GM18519 (cell line): ENCODE measurements around the gene BTG2.
"Not testable (repeated sequence)": the region's sequence is repeated elsewhere in the genome, so short reads cannot be mapped to it uniquely, and the experiment has no call there.

ENCODE experiments used
- ATAC-seq: cut with Tn5 transposase; IDR thresholded peaks from one replicate; pipeline ENCODE4 v1.9.1; 2021; ENCODE audit warnings: mild to moderate bottlenecking, moderate library complexity; ENCODE audit not compliant: unreplicated experiment, low FRiP score

BTG2 gene

GRCh38 chr1:203291201-203292096 lies 13.9 kb upstream of the BTG2 start:
- ATAC-seq: no peak

DNA sequence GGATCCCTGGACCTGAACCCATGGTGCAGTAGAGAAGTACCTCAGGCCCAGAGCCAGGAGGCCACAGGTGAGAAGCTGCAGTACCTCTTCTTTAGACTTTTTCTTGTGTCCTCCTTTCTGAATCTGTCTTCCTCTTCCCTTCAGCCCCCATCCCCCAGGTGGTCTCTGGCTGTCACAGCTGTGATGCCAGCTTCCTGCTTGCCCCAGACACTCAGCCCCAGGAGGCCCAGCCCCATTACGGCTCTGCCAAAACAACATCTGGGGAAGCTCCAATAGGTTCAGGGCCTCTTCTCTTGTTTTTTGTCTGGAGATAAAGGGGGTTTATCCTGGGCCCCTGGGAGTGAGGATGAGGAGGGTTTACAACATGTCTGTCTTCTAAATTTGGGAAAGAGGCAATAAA lies 9.5 kb upstream of the BTG2 start:
- no peak for ATAC-seq

DNA sequence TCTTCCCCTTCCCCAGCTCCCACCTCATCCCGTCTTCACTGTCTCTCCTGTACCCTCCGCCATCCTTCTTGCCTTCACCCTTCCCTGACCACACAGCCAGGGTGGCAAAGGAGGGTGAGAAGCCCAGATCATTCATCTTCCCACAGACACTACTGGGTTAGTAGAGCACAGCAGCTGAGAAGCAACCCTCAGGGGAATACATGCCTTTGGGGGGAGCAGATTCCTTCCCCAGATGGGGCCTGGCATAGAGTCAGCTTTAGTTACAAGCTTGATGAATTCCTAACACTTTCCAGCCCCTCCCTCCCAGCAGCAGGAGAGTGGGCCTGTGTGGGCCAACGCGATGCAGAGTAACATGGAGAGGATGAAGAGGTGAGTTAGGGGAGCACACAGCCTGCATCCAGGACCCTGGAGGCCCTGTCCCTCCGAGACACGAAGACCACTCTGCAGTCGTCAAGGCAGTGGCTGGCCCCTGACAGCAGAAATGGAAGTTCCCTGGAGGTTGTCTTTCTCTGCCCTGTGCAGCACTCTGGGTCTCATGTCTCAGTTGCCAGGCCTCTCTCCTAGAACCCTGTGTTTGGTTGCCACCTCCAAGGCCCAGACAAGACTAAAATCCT lies 8.8 kb upstream of the BTG2 start:
- ATAC-seq: no peak

DNA sequence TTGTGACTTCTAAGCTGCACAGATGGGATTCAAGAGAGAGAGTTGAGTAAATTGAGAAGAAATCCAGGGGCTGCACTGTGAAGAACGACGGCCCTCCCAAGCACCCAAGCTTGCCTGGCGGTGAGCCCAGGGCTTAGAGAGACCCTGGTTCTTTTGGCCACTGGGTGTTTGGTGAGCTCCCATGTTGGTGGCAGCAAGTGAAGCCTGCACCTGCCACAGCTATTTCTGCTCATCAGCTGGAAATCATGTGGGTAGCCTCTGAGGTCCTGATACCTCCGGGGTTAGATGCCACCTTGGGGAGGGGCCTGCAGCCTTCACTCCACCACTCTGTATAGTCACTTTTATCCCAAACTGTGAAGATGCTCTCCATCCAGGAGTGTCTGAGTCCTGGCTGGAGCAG lies 6.2 kb upstream of the BTG2 start:
- ATAC-seq: no peak

DNA sequence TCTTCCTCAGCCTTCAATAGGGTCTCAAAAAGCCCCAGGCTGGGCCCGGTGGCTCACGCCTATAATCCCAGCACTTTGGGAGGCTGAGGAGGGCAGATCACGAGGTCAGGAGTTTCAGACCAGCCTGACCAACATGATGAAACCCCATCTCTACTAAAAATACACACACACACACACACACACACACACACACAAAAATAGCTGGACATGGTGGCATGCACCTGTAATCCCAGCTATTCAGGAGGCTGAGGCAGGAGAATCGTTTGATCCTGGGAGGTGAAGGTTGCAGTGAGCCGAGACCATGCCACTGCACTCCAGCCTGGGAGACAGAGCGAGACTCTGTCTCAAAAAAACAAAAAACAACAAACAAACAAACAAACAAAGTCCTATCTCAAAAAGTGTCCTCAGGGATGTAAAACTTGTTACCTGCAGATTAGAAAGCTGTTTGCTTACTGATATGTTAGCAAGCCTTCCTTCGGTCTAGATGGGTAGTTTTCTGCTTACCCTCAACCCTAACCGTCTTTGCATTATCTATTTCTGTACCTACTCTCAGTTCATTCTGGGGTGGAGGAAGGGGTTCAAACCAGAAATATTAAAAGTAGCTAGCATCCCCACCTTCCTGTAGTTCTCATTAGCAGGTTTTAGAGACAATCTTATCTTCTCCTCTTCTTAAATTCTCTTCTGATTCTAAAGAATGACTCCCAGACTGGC lies 5.4 kb upstream of the BTG2 start:
- not testable (repeated sequence) for ATAC-seq

GRCh38 chr1:203300441-203301330 lies 4.6 kb upstream of the BTG2 start:
- no peak for ATAC-seq

DNA sequence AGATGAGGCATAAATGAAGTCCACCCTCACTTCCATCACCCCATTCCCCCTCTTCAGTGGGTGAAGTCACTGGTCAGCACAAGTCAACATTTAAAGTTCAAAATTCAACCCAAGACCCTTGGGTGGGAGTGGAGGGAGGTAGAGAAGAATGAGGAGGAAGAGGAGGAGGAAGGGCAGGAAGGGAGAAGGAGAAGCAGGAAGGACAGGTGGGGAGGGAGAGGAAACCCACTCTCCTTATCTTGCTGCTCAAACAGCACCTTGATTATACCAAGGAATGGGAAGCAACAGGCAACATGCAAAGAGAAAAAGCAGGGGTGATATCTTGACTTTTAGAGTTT lies 4.0 kb upstream of the BTG2 start:
- no peak for ATAC-seq

- no peak for ATAC-seq
Observed at GRCh38 chr1:203302456-203302855, 2.9 kb upstream of the BTG2 start.

DNA sequence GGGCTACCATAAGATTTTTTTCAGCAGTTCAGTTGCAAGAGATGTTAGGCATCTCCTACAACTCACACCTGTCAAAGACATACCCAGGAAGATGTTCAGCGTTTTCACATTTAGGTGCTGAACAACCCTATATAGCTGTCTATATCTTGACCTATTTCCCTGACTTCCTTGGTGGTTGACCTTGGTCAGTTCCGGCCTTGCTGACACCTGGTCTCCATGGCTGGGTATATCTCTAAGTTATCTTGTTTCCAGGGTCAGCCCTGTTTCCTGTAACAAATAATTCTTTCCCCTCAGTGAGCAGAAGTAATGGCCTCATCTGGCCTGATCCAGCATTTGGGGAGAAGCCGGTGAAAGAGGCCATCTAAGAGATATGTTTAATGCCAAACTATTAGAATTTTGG lies 2.4 kb upstream of the BTG2 start:
- no peak for ATAC-seq

GRCh38 chr1:203304391-203304918 lies 864 bp upstream of the BTG2 start:
- no peak for ATAC-seq

DNA sequence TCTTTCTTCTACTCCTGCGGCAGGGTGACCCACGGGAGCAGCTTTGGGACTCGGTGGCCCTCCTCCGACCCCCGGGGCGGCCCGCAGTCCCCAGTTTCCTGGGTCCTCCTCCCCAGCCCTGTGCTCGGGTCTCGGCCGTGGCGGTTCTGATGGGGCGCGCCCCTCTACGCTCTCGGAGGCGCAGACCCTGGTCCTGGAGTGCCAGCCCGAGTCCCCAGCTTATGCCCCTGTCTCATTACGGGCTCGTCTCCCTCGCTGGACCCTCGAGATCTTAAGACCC lies 430 bp downstream of the BTG2 start:
- ATAC-seq: no peak

- ATAC-seq: no peak
Observed at GRCh38 chr1:203306089-203306964, 1.0 kb downstream of the BTG2 start.

DNA sequence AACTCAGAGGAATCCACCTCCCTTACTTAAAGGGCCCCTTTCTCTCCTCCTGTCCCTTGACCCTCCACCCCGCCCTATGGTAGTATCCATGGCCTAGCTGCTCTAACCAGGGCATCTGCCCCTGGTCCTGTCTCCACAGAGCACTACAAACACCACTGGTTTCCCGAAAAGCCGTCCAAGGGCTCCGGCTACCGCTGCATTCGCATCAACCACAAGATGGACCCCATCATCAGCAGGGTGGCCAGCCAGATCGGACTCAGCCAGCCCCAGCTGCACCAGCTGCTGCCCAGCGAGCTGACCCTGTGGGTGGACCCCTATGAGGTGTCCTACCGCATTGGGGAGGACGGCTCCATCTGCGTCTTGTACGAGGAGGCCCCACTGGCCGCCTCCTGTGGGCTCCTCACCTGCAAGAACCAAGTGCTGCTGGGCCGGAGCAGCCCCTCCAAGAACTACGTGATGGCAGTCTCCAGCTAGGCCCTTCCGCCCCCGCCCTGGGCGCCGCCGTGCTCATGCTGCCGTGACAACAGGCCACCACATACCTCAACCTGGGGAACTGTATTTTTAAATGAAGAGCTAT lies 1.7 kb downstream of the BTG2 start:
- no peak for ATAC-seq

DNA sequence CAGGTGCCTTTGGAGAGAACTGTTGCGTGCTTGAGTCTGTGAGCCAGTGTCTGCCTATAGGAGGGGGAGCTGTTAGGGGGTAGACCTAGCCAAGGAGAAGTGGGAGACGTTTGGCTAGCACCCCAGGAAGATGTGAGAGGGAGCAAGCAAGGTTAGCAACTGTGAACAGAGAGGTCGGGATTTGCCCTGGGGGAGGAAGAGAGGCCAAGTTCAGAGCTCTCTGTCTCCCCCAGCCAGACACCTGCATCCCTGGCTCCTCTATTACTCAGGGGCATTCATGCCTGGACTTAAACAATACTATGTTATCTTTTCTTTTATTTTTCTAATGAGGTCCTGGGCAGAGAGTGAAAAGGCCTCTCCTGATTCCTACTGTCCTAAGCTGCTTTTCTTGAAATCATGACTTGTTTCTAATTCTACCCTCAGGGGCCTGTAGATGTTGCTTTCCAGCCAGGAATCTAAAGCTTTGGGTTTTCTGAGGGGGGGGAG lies 2.4 kb downstream of the BTG2 start:
- ATAC-seq: no peak

- no peak for ATAC-seq
Observed at GRCh38 chr1:203308328-203308922, 3.1 kb downstream of the BTG2 start.

GRCh38 chr1:203308923-203309331 lies 3.6 kb downstream of the BTG2 start:
- no peak for ATAC-seq

DNA sequence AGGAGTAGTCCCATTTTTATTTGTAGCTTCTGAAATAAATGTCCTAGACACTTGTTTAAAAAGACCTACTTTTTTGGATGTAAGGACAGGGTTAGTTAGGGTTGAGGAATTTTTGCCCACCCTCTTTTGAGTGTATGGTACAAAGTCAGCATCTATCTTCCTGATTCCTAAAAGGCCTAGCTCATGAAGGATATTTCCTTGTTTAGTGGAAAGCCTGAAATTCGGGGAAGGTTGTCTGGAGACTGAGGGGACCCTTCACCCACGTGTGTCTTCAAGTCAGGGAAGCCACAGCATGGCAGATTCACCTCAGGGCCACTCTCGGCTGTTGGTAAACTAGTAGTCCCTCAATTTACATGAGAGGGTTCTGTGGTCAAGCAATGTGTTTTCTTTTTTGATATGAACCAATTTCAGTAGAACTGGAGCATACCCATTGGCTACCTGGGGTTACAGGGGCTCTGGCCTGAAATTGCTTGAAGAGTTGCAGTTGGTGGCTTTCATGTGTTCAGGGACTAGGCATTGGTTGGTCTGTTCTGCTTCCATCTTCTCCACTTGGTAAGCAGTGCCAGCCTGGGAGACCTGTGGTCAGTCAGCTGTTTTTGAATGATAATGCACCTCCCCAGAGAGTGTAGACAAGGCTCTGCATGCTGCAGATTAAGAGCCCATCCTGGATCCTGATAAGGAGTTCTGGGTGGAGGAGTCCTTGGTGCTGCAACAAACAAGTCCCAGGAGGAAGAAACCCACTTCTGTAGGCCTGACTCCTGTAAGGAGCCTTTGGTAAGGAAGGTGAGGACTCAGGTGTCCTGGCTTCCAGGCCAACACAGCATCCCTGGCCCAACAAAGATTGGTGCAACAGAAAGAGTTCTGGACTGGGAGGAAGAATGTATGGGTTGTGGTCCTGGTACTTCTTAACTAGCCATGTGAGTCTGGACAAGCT lies 6.3 kb downstream of the BTG2 start:
- ATAC-seq: no peak
